ENCODE results near the gene CERS1. TPM values are rescaled to one million over a fixed set of nuclear protein-coding genes. Genes with fewer than 3 reads are reported as not detected.

Gene CERS1
- polyA plus RNA-seq, 2 of the 4 experiments (the other 2 are of a cell fraction), result 1.7 to 3.4 TPM

DNA sequence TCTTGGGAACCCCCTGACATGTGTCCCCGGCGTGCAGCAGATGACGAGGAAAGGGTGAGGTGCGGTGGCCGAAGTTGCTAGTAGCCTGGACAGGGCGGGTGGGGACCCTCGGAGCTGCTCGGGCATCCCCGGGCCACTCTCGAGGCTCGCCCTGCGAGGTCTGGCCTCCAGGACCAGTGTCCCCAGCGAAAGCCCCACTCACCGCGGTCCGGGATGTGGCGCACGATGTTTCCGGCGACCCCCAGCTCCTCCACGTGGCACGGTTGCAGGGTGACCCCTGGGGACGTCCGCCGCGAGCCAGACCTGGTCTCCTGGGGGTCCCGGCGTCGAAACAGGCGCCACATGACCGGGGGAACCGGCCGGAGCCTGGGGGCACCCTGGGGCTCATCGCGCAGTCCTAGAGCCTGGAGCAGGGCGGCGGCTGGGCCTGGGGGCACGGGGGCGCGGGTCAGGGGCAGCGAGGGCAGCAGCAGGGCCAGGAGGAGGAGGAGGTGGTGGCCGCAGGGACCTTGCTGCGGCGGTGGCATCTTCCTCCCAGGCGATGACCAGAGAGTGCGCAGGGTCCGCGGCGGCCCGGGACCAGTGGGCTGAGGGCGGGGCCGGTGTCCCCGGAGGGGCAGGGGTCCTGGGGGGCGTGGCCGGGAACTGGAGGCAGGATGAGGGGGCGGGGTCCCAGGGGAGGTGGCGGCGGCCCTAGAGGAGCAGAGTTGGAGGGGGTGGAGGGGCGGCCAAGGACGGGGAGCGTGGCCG, 26.0 kb downstream of the CERS1 start:
- TF ChIP-seq NR3C1 (IDR thresholded peaks at IDR 0.05), result no peak
- no peak for TF ChIP-seq CBX8 (IDR thresholded peaks at IDR 0.05)
- no peak for TF ChIP-seq HOXA7 (CRISPR knock-in tag; IDR thresholded peaks at IDR 0.05)
- TF ChIP-seq RARB (CRISPR knock-in tag; IDR thresholded peaks at IDR 0.05), result no peak
- TF ChIP-seq PHF8 (IDR thresholded peaks at IDR 0.05; ENCODE audit: borderline replicate concordance, low read depth), result no peak
- no peak for TF ChIP-seq EP300 (IDR thresholded peaks at IDR 0.05)
- TF ChIP-seq, protein P1, sequence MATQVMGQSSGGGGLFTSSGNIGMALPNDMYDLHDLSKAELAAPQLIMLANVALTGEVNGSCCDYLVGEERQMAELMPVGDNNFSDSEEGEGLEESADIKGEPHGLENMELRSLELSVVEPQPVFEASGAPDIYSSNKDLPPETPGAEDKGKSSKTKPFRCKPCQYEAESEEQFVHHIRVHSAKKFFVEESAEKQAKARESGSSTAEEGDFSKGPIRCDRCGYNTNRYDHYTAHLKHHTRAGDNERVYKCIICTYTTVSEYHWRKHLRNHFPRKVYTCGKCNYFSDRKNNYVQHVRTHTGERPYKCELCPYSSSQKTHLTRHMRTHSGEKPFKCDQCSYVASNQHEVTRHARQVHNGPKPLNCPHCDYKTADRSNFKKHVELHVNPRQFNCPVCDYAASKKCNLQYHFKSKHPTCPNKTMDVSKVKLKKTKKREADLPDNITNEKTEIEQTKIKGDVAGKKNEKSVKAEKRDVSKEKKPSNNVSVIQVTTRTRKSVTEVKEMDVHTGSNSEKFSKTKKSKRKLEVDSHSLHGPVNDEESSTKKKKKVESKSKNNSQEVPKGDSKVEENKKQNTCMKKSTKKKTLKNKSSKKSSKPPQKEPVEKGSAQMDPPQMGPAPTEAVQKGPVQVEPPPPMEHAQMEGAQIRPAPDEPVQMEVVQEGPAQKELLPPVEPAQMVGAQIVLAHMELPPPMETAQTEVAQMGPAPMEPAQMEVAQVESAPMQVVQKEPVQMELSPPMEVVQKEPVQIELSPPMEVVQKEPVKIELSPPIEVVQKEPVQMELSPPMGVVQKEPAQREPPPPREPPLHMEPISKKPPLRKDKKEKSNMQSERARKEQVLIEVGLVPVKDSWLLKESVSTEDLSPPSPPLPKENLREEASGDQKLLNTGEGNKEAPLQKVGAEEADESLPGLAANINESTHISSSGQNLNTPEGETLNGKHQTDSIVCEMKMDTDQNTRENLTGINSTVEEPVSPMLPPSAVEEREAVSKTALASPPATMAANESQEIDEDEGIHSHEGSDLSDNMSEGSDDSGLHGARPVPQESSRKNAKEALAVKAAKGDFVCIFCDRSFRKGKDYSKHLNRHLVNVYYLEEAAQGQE (IDR thresholded peaks at IDR 0.05), result no peak
- no peak for TF ChIP-seq FOSL2 (IDR thresholded peaks at IDR 0.05)
- TF ChIP-seq FOSL2 (CRISPR knock-in tag; IDR thresholded peaks at IDR 0.05), result no peak
- no peak for TF ChIP-seq POLR2AphosphoS2 (conservative IDR thresholded peaks at IDR 0.05; ENCODE audit: low read length)
- TF ChIP-seq JUNB (IDR thresholded peaks at IDR 0.05), result no peak
- TF ChIP-seq, protein P2, sequence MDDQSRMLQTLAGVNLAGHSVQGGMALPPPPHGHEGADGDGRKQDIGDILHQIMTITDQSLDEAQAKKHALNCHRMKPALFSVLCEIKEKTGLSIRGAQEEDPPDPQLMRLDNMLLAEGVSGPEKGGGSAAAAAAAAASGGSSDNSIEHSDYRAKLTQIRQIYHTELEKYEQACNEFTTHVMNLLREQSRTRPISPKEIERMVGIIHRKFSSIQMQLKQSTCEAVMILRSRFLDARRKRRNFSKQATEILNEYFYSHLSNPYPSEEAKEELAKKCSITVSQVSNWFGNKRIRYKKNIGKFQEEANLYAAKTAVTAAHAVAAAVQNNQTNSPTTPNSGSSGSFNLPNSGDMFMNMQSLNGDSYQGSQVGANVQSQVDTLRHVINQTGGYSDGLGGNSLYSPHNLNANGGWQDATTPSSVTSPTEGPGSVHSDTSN (IDR thresholded peaks at IDR 0.05), result no peak
- TF ChIP-seq, protein P3, sequence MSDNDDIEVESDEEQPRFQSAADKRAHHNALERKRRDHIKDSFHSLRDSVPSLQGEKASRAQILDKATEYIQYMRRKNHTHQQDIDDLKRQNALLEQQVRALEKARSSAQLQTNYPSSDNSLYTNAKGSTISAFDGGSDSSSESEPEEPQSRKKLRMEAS (IDR thresholded peaks at IDR 0.05), result no peak
- TF ChIP-seq, protein P4, sequence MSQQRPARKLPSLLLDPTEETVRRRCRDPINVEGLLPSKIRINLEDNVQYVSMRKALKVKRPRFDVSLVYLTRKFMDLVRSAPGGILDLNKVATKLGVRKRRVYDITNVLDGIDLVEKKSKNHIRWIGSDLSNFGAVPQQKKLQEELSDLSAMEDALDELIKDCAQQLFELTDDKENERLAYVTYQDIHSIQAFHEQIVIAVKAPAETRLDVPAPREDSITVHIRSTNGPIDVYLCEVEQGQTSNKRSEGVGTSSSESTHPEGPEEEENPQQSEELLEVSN (IDR thresholded peaks at IDR 0.05; ENCODE audit: borderline replicate concordance, low read depth), result no peak
- TF ChIP-seq MYC (IDR thresholded peaks at IDR 0.05; ENCODE audit: borderline replicate concordance, low read length), result no peak
- TF ChIP-seq HOXB13 (CRISPR knock-in tag; IDR thresholded peaks at IDR 0.05; ENCODE audit: low read depth), result no peak
- no peak for TF ChIP-seq FOXS1 (CRISPR knock-in tag; IDR thresholded peaks at IDR 0.05)
- Histone ChIP-seq H3K27ac (no peak overlapping the region), H3K4me2 (no peak overlapping the region), H3K4me3 (no peak overlapping the region), H3K9me3 (no peaks in the 10 kb centered on the region), H3K4me1 (no peaks in the 10 kb centered on the region)
- CTCF ChIA-PET, result no interaction called here
- DNase-seq (ENCODE audit: low read depth in 1 of 2, low spot score in 1 of 2), result no peak
- WGBS (ENCODE audit: missing lambda C conversion rate), result 96% methylated on average over 22 of the region's 62 CpGs
- POLR2A ChIA-PET, result no interaction called here
- ATAC-seq, result no peak
- FAIRE-seq, result no peak

DNA sequence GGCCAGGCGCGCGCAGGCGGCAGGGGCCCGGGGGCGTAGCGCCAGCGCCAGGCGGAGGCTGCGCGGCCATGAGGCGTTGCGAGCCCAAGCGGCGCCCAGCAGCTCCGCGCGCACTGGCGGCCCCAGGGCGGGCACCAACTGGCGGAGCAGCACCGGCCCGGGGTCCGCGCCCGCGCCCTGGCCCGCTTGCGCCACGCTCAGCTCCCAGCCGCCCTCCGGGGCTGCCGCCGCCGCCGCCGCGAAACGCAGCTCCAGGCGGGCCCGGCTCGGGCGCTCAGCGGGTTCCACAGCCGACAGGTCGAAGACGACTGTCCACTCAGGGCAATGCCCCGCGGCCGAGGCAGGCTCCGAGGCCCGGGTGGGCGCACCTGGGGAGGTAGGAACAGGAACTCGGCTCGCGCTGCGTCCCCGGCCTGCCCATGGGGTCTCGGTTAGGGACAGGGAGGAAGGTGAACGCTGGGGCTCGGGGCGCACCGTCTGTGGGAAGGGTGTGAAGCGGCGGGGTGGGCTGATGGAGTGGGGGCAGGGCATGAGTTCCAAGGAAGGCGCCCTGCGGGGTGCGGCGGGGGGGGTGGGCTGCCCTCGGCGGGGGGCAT, 26.8 kb downstream of the CERS1 start:
- Histone ChIP-seq H3K4me1 (no peaks in the 10 kb centered on the region), H3K4me3 (no peak overlapping the region), H3K27ac (no peak overlapping the region), H3K9me3 (no peaks in the 10 kb centered on the region), H3K4me2 (no peak overlapping the region)
- FAIRE-seq, result no peak
- 94% methylated on average over 19 of the region's 71 CpGs for WGBS (ENCODE audit: missing lambda C conversion rate)
- POLR2A ChIA-PET, result no interaction called here
- no peak for ATAC-seq
- CTCF ChIA-PET, result interaction anchor here (1.0 kb wide), 1 partner anchor 48 kb away, joined by 3 read pairs; no protein-coding TSS in a partner anchor
- DNase-seq (ENCODE audit: low read depth in 1 of 2, low spot score in 1 of 2), result no peak
- TF ChIP-seq, protein P1 (IDR thresholded peaks at IDR 0.05), result no peak
- no peak for TF ChIP-seq POLR2A (IDR thresholded peaks at IDR 0.05; ENCODE audit: low read length)
- no peak for TF ChIP-seq HOXA7 (CRISPR knock-in tag; IDR thresholded peaks at IDR 0.05)
- no peak for TF ChIP-seq SMC3 (IDR thresholded peaks at IDR 0.05)
- no peak for TF ChIP-seq RNF2 (IDR thresholded peaks at IDR 0.05; ENCODE audit: borderline replicate concordance, low read depth)
- TF ChIP-seq, protein P5, sequence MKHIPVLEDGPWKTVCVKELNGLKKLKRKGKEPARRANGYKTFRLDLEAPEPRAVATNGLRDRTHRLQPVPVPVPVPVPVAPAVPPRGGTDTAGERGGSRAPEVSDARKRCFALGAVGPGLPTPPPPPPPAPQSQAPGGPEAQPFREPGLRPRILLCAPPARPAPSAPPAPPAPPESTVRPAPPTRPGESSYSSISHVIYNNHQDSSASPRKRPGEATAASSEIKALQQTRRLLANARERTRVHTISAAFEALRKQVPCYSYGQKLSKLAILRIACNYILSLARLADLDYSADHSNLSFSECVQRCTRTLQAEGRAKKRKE (CRISPR knock-in tag; IDR thresholded peaks at IDR 0.05; ENCODE audit: low read depth), result no peak
- no peak for TF ChIP-seq PHF8 (IDR thresholded peaks at IDR 0.05; ENCODE audit: borderline replicate concordance, low read depth)
- TF ChIP-seq NPAS2 (CRISPR knock-in tag; IDR thresholded peaks at IDR 0.05; ENCODE audit: borderline replicate concordance), result no peak
- TF ChIP-seq ZFP36 (IDR thresholded peaks at IDR 0.05; ENCODE audit: borderline replicate concordance, partially characterized antibody), result no peak
- no peak for TF ChIP-seq HOXB5 (CRISPR knock-in tag; IDR thresholded peaks at IDR 0.05)
- TF ChIP-seq MYC (IDR thresholded peaks at IDR 0.05; ENCODE audit: borderline replicate concordance, low read length), result no peak
- no peak for TF ChIP-seq NR3C1 (IDR thresholded peaks at IDR 0.05)
- TF ChIP-seq ZSCAN20 (CRISPR knock-in tag; IDR thresholded peaks at IDR 0.05), result no peak
- no peak for TF ChIP-seq FOSB (CRISPR knock-in tag; IDR thresholded peaks at IDR 0.05)
- no peak for TF ChIP-seq KDM1A (IDR thresholded peaks at IDR 0.05; ENCODE audit: low read depth)
